Stimulated activated CD8-positive, alpha-beta memory T cell treated with anti-CD3 and anti-CD28 coated beads, Interleukin-7, amount 100 ng/mL, for 48 hours (primary cell): Measurements from ENCODE around the gene DOC2A.

ENCODE experiments used
- DNase-seq, 2 donors: peaks; one replicate each; pipeline ENCODE4 v3.0.0-alpha.2; 2020; ENCODE audit warnings: low read depth in 1 of 2; ENCODE audit errors: extremely low read depth in 1 of 2

DOC2A gene

DNA sequence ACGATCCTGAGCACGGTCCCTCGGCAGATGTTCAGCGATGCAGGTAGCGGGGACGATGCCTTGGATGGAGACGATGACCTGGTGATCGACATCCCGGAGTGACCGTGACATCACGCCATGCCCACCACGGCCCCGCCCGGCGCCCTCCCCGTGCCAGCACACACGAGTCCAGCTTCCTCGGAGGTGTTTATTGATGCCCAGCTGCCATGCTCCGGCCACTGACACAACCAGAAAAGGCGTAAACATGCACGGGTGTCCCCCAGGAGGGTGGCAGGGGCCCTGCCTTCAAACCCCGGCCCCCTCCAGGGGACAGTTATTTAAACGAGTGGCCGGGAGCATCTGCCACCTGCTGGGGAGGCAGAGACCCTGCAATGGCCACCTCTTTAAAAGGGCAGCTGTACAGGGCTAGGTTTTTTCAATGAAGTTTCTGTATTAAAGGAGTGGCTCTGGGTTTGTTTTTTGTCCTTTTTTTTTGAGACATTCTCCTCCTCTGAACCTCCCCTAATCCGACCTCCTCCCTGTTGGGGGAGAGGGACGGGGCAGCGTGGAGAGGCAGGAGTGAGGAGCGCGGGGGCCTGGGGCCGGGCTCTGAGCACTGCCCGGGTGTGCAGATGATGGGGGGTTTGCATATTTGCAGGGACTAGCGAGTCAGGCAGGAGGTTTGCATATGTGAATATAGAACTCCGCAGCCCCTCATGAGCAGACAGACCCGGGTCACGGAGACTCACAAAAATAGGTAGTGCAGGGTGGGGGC lies 5.3 kb downstream of the DOC2A start:
- no peak for DNase-seq

DNA sequence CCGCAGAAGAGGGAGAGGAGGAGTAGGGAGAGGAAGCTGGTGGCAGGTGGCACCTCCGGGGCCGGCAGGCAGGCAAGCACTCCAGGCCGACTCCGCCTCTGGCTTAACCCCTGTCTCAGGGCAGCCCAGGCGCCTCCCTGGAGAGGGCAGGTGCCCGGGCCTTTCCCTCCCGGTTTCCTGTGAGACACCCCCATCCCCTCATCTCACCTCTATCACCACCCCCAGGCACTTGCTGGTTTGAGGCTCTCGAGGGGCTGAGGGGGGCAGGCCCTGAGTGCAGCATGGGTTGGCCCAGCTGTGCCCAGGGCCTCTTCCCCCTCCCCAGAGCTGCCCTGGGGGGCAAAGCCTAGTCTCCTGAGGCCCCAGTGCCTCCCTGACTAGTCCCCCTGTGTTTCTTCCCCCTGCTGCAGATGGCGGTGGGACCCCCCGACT lies 6.0 kb downstream of the DOC2A start:
- DNase-seq = no peak

DNA sequence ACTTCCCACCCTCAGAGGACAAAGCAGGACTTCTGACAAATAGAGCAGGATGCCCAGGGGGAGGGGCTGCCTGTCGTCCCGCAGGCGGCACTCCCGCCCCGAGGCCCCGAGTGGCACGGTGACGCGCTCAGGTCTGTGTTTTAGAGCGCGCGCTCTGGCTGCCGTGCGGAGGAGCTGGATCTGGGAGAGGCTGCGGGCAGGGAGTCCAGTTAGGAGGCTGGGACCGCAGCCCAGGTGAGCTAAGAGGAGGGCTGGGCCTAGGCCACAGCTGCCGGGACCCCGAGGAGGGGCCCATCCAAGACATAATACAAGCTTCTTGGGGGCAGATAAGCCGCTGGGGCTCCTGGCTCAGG lies 6.4 kb downstream of the DOC2A start:
- no peak for DNase-seq

DNA sequence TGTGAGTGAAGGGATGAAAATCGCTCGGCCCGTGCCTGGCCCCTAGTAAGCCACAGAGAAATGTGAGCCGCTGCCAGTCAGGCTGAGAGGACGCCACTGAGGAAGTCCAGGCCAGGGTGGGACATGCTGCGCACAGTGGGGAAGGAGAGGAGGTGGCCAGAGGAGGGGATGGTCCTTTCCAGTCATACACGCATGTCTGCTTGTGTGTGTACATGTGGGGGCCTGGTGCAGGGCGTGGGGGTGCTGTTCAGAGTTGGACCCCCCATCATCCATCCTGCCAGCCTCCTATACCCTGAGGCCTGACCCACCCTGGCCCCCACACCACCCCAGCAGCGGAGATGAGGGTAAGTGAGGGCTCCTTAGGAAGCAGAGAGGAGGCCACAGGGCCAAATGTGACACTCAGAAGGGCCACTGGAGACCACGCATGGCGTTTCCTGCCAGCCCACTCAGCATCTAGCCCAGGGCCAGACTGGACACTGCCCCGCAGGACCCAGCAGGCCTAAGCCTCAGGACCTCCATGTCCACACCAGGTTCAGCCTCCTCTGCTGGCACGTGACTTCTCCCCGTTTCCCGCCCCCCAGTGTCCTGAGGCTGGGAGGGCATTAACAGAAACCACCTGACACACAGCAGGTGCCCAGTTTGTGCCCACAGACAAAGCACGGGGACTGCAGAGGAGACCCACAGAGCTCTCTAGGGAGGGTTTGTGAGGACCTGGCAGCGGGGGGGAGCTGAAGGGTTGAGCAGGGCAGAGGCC lies 7.0 kb downstream of the DOC2A start:
- no peak for DNase-seq

DNA sequence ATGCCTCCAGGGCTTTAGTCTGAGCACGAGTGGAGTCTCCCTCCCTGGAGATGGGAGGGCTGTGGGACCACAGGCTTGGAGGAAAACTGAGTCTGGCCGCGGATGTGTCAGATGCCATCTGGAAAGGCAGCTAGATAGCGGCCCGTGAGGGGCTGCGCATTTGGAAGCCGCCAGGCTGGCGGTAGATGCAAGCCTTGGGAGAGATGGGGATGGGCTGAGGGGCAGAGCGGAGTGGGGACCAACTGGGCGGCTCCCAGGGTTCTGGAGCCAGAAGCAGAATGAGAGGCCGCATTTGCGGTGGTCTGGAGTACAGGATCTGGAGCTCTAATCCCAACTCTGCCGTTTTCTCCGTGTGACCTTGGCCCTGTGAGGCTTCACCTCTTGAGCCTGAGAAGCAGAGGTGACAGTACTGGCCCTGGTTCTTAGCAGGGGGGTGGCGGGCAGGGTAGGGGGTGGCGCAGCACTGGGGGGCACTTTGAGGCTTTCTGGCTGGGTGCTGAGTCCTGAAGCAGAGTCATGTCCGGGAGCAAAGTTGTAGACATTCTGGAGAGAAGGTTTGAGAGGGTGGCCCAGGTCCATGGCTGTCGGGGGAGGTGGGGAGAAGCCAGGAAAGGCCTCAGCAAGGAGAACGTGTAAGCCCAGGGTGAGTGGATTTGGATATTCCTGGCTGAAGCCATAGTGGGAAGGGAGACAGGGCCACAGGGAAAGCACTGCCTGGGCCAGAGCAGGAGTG lies 8.0 kb downstream of the DOC2A start:
- DNase-seq = no peak

DNA sequence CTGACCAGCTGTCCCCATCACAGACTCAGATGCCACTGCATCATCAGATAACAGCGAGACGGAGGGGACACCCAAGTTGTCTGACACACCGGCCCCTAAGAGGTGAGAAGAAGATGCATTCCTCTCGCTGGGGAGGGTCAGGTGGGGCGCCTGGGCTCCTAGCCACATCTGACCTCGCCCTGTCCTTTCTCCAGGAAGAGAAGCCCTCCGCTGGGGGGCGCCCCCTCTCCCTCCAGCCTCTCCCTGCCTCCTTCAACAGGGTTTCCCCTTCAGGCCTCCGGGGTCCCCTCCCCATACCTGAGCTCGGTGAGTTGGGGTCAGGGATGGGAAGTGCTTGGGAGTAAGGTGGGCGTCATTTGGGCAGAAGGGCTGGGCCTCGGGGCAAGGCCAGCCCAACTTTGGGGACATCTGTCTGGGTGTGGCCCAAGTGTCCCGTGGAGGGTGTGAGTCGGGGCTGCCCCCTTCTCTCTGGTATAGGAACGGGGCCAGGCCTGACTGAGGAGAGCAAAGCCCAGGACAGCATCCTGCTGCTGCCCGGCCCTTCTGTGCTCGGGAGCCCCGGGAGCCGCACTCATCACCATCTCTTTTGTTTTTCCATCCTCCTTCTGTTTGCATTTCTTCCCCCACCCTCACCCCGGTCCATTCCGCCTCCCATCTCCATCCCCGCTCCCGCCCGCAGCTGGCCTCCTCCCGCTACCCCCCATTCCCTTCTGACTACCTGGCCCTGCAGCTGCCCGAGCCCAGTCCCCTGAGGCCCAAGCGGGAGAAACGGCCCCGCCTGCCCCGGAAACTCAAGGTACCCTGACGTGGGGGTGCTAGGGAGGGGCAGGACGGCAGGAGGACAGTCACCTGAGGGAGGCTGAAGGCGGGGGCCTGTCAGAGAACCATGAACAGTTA lies 9.8 kb downstream of the DOC2A start:
- no peak for DNase-seq

DNA sequence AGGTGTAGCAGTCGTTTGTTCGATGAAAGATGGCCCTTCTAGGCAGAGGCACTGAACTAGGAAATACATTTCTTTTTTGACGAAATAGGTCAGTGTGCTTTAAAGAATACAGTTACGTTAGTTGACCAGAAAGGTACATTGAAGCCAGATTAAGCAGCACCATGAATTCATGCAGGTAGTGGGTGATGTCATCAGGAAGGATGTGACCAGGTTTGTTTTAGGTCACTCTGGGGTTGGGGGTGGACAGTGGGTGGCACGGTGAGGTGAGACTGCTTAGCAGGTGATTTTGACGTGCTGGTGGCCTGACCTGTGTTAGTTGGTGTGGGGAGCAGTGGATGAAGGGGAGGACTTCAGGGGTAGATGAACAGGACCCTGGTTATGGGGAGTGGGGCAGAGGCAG lies 11.2 kb downstream of the DOC2A start:
- no peak for DNase-seq

DNA sequence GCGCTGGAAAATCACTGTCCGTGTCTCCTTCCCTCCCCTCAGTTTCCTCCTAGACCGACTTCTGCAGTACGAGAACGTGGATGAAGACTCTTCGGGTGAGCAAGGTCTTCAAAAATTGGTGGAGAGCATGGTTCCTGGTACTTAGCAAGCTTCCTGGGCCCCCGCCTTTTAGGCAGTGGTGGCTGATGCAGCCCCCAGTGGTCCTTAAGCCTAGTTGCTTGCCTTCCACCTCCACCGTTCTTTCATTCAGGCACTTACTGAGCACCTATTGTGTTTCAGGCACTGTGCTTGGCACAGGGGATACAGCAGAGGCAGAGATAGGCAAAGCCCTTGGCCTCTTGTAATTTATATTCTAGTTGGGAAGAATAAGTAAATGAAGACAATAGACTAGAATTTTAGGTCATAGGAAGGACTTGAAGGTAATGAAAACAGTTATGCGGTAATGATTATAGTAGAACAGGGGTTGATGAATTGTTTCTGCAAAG lies 14.0 kb downstream of the DOC2A start:
- DNase-seq = no peak

DNA sequence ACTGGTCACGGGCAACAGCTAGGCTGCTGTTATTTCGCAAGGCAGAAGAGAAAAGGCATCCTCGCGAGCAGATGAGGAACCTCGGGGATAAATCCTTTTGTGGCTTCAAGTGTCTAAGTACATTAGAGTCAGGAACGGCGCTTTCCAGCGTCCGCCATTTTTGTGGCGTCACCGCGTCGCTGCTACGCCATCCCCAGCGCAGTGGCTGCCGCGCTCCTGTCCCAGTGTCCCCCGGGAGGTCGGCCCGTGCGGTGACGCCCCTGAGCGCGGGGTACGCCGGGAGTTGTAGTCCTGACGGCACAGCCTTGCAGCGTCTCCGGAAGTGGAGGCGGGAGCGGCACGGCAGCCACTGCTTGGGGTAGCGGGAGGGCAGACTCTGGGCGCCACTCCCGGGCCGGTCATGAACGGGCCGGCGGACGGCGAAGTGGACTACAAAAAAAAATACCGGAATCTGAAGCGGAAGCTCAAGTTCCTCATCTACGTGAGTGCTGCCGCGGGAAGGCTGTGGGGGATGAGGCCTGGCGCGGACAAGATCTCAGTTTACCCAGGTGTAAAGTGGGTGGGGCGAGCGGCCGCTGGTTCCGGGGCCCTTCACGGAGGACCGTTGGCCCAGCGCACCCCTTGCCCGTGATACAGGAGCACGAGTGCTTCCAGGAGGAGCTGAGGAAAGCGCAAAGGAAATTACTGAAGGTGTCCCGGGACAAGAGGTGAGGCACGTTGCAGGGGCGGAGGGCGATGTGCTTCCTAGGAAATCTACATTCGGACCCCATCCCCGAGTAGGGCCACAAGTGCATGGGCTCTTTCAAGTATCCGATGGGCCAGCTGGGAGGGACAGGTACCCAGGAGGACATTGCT lies 14.7 kb downstream of the DOC2A start, which contains the start of gene INO80E:
Gene INO80E (plus strand): TSS at position 331 of the 855 bp plus-strand sequence. CDS start 70 bp downstream, at position 401.
- DNase-seq = peak; percentile 99

DNA sequence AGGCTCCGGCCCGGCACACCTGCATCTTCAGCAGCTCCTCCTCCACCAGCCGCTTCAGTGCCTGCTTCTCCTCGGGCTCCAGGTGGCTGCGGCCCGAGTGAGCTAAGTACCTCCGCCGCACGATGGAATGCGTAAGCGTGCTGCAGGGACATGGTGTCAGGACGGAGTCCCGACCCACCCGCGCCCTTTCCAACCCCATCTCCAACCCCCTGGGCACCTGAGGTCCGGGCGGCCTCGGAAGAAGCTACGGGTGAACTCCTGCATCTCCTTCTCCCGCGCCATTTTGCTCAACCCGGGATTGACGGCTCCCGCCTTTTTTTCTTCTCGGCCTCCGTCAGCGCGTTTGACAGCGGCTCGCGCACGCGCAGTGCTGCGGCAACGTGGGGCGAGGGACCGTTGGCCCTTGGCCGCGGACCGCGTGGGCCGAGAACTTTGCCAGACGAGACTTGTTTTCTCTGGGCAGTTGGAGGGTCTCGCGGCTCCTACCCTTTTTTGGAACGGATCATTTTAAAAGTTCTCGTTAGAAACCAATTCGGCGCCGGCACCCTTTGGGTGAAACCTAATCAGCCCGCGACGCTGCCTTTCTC lies 15.4 kb downstream of the DOC2A start, which contains the start of gene HIRIP3:
Gene HIRIP3 (minus strand): TSS at position 294 of the 587 bp plus-strand sequence. CDS start 12 bp downstream, at position 282.
- DNase-seq = peak; percentile 73 to 81

DNA sequence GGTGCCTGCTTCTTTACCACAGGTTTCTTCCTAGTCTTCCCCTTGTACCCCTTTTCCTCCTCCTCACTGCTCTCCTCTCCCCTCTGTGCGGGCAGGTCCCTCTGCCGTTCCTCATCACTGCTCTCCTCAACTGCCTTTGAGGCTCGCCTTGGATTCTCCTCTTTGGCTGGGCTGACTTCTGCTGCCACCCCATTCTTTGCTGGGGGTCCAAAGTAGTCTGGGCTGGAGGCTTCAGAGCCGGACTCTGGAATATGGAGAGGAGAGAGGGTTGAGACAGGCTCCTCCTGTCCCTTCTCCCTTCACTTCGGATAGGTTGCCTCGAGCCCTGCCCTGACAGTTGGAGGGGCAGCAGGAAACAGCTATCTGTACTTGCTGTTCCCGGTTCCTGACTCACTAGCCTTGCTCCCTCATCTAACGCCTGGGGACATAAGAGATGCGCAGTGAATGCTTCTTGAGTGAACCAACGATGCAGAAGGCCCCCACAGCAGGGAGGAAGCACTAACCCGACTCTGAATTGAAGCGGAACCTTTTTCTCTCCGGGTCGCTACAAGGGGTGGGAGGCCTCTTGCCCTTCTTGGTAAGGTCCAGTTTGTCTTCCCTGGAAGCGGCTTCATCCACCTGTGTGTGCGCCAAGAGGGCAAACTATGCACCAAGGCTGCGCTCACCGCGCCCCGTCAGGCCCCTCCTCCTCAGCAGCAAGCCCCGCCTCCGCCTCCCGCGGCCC lies 16.1 kb downstream of the DOC2A start:
- peak; percentile 55 for DNase-seq

DNA sequence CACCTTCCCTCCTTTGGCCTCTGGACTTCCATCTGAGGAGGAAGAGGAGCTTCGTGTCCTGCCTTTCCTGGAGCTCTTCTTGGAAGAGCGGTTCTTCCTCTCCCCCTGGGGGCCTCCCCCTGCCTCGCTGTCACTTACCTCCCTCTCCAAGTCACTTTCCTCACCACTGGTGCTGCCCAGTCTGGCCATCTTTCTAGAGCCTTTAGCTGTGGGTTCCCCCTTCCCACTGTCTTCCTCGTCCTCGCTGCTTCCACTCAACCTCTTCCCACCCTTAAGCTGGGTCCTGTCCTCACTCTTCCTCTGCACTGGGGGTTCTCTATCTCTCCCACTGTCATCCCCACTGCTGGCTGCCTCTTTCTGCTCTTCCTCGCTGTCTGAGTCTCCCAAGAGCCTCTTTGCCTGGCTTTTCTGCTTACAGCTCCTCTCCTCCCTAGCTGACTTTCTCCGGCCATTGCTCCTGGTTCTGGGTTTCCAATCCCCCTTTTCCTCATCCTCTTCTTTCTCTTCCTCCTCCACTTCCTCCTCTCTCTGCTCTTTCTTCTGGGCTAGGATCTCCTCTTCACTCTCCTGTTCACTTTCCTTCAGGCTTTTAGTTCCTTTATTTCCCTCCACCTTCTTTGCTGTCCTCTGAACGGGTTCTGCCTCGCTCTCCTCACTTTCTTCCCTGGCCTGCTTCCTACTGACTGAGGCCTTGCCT lies 16.8 kb downstream of the DOC2A start:
- no peak for DNase-seq

DNA sequence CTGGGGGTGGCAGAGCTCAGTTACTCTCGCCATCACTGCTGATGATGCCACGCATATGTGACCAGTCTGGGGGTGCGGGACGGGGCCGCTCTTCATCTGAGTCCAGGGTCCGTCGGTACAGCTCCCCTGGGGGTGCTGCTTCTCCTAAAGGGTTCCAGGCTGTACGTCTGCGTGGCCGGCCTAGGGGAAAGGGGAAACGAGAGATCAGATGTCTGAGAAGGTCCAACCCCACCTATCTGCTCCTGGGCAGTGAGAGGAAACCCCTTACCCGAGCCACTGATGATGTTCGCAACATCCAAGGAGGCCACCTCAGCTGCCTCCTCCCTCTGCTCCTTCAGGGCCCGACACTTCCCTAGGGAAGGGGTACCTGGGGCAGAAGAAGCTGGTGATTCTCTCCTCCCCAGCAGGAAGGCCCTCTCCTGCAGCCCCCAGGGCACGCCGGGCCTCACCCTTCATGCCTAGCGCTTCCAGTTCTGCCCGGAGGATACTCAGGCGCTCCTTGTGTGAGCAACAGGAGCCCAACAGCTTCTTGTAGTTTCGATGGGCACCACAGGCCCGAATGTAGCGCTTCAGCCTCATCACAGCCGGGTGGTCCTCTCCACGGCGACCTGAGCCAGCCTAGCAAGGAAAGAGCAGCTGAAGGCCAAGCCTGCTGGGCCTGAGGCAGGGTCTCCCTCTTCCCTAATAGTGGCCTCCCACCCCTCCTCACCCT lies 17.5 kb downstream of the DOC2A start:
- DNase-seq = no peak

DNA sequence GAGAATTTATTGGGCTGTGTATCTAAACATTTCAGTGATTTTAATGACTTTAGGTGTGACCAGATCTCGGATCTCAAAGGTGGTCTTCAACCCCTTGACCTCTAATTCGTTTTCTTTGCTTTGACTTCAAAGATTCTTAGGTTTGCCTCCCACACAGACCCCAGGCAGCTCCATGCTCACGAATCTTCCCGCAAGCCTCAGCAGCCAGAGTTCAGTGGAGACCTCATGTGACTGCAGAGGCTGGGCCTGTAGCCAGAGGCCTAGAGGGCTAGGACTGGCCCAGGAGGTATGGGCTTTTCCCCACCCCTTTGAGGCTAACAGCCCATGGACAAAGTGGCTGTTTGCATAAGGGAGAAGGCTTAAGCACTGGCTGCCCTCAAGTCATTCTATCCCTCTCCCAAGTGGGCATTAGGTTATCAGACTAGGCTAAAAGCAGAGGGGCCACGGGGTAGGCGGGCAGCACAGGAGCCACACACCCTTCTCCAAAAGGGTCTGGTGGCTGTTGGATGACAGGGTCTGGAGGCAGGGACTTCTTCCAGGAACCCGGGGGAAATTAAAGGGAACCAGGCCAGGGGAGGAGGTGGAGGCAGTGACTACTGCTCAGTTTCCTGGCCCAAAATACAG lies 18.4 kb downstream of the DOC2A start:
- DNase-seq = no peak

DNA sequence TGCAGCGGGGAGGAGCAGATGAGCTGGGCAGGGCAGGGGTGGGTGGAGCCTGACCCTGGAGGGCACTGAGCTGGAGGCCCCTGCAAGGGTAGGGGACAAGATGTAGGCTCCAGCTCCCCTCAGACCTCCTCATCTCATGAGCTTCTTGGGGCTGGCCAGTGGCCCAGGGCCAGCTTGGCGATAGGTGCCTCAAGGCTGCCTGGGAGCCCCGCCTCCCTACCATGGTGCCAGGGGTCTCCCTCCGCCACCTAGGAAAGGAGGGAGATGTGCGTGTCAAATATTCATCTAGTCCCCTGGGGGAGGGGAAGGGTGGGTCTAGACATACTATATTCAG lies 19.3 kb downstream of the DOC2A start:
- no peak for DNase-seq

DNA sequence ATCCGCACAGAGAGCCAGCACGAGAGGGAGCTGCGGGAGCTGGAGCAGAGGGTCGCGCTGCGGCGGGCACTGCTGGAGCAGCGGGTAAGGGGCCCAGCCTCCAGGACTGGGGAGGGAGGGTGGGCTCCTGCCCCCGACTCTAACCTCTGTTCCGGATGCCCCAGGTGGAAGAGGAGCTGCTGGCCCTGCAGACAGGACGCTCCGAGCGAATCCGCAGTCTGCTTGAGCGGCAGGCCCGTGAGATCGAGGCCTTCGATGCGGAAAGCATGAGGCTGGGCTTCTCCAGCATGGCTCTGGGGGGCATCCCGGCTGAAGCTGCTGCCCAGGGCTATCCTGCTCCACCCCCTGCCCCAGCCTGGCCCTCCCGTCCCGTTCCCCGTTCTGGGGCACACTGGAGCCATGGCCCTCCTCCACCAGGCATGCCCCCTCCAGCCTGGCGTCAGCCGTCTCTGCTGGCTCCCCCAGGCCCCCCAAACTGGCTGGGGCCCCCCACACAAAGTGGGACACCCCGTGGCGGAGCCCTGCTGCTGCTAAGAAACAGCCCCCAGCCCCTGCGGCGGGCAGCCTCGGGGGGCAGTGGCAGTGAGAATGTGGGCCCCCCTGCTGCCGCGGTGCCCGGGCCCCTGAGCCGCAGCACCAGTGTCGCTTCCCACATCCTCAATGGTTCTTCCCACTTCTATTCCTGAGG lies 19.8 kb downstream of the DOC2A start:
- no peak for DNase-seq
